M059J (cell line): Measurements from ENCODE around the gene PHKA1. TPM values are rescaled to one million over a fixed set of nuclear protein-coding genes. Genes with fewer than 3 reads are reported as not detected.
"Not testable (repeated sequence)": the region's sequence is repeated elsewhere in the genome, so short reads cannot be mapped to it uniquely, and the experiment has no call there.

Experiments
- DNase-seq: peaks from one replicate; pipeline ENCODE4 v3.0.0-alpha.2; 2012; ENCODE audit warnings: low read depth
- total RNA-seq: library from RNA; depleted of rRNA; stranded (reverse); fragments of >200 nt; shearing (Covaris generic); gene quantifications from 2 replicates; pipeline ENCODE4 v1.2.3, GENCODE V29; 2014; rRNA removed

PHKA1 gene
- total RNA-seq, 1 experiment from 2014 or later = 0.12 TPM

DNA sequence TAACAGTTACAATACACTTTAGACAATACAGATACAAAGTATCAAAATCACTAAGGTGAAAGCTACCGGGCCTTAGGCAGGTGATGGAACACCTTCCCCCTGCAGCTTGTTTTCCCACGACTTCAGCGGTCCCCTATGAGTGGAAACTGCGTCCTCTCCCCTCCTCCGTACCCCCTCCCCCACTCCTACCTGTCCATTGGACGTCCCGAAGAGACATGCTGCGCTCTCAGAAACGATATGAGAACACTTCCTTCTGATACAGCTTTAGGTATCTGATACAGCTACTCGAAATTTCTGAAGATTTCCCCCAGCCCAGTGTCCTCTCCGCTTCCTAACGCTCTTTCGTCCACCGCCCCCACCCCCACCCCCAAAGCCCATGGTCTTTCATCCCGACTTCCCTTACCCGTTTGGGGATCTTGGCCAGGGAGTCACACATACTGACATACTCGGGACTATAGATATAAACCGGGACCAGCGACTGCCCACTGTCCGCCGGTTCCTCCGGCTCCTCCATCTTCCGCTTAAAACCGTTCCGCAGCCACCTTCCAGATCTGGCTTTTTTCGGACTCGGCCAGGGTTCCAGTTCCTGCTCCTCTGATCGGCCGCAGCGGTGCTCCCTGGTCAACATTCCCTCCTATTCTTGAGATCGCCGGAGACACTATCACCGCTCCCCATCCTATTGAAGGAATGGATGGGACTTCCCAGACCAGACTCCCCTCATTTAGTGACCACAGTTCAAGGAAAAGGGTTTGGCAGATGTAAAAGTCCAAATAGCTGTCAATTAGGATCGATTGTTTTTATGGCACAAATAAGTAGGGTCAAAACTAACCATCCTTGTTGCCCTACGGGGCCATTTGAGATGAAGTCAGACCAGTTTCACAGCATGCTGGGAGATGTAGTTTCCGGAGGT is 141.6 kb downstream of the PHKA1 start, which contains the start of gene HDAC8:
Gene HDAC8 (minus strand): TSS at position 596 of the 910 bp plus-strand sequence. CDS start 82 bp downstream, at position 514.
- DNase-seq = peak; percentile 88

DNA sequence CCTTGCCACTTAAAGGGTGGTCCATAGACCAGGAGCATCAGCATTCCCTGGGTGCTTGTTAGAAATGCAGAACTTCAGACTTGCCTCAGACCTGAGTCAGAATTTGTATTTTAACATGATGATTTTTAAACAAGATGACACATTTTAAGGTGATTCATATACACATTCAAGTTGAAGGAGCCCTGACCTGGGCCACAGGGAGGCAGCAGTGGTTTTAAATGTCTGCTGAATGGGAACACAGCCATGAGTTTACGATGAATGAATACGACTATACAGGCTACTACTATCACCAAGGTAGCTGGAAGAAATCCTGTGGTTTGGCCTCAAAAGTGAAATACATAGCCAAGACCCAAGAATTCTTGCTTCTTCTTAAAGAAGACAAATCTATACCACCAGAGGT is 144.3 kb downstream of the PHKA1 start:
- peak; percentile 90 for DNase-seq

DNA sequence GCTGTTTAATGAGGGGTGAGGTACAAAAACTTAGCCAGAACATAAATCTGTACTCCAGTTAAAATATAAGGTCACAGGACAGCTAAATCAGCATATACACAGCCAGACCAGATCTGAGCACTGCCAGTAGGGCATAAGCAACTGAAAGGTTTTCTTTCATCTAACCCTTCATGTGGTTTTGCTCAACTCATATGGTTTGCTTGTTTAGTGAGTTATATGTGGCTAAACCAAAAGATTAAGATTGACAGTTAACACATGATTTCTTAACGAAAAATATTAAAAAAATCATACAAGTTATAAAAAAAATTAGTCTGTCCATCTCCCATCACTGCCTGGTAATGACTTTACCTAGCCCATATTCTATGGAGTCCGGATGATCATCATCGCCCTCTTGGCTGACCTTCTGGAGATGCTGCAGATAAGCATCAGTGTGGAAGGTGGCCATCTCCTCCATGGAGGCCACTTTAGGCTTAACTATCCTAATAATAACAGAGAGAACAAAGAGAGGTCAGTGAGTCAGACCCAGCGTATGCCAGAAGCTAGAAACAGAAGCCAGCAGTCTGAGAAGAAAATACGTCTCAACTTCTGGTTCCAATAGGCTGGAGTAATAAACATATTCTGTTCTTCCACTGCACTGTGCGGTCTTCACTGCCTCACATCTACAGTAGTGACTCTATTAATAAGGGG is 145.6 kb downstream of the PHKA1 start:
- peak; percentile 80 for DNase-seq

DNA sequence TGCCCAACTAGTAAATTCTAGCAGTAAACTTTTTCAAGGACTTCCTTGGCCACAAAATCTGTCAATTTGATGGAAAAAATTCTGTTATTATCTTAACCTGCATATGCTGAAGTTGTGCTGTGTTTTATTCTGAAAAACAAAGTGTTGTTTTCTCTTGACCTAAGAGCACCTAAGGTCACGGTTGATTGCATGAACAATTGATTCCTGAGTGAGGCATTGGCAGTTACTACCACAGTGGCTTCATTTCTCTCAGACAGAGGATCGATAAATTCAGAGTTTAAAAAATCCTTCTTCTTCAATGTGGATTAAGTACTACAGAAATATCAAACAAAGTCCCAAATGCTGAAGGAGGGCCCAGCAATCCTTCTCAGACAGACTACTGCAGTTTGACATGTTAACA is 147.7 kb downstream of the PHKA1 start:
- DNase-seq = no peak

DNA sequence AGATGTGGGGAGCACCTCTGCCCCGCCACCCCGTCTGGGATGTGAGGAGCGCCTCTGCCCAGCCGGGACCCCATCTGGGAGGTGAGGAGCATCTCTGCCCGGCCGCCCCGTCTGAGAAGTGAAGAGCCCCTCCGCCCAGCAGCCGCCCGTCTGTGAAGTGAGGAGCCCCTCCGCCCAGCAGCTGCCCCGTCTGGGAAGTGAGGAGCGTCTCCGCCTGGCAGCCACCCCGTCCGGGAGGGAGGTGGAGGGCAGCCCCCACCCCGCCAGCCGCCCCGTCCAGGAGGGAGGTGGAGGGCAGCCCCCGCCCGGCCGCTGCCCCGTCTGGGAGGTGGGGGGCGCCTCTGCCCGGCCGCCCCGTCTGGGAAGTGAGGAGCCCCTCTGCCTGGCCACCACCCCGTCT is 154.5 kb downstream of the PHKA1 start:
- not testable (repeated sequence) for DNase-seq

DNA sequence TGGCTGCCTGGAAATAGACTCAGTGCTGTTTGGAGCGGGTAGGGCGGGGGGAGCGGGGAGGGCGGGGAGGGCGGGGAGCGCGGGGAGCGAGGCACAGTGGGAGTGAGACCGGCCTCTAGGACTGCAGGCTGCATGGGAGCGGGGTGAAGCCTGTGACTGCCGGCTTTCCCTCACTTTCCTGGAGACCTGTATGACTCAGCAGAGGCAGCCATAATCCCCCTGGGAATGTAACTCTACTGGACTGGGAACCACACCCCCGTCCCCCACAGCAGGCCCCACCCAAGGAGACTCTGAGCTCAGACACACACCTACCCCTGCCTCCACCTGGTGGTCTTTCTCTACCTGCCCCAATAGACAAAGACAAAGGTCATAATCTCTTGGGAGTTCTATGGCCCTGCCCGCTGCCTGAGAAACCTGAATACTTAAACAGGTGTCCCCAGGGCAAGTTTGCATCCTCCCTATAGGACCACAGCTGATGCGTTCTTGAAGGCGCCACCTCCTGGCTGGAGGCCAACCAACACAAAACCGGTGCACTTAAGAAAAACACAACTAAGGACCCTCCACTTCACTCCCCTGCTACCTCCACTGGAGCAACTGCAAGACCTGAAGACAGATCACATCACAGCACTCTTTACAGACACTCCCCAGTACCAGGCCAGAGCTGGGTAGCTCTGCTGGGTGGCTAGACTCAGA is 159.5 kb downstream of the PHKA1 start:
- peak; percentile 29 for DNase-seq

DNA sequence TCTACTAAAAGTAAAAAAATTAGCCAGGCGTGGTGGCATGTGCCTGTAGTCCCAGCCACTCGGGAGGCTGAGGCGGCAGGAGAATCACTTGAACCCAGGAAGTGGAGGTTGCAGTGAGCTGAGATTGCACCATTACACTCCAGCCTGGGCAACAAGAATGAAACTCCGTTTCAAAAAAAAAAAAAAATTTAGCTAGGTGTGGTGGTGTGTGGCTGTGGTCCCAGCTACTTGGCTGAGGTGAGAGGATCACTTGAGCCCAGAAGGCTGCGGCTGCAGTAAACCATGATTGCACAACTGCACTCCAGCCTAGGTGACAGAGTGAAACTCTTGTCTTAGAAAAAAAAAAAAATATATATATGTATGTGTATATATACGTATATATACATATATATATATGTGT is 161.7 kb downstream of the PHKA1 start:
- not testable (repeated sequence) for DNase-seq

DNA sequence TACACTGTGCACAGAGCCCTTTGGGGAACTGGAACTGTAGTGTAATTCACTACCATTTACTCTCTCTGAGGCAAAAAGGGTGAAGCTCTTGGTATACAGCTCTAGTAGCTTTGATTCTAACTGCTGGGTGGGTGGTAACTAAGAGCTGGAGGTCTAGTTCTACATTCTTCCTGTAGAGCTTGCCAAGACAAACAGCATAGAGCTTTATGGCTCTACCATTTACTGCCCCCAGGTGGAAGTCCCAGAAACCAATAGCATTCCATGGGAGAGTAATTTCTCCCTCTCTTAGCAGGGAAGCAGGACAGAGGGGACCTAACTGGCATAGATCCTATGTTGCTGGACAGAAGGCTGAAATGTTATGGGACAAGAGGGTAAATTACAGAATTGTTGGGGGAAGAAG is 168.1 kb downstream of the PHKA1 start:
- DNase-seq = no peak

DNA sequence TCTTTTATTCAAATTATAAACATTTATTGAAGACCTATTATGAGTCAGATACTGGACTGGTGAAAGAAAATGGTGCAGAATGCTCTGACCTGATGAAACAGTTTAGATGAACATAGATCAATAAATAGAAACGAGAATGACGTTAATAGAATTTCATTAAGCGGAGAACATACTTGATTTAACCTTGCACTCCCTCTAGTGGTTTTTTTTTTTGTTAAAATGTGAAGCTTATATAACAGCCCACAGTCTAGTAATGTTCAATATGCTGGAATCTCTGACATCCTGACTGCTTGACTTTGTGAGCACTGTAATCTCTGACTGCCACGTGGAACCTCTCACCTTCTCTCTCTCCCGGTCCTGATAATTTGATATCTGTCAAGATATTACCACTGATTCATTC is 173.8 kb downstream of the PHKA1 start:
- peak; percentile 11 for DNase-seq

DNA sequence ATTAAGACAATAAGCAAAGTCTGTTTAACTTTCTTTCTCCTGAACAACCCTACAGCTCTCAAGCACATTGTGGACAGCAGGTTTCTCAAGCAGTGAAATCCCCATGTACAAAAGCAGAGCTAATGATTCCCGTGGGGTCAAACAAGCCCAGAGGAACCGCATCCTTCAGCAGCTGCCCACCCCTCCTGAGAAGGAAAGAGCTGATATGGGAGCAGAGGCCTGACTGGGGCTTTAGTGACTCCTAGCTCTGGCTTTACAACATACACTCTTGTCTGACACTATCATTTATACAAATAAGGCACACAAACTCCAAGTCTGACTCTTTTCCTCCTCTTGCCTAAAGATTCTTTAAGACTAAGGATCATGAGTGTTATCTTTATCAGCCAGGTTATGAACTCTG is 174.3 kb downstream of the PHKA1 start:
- DNase-seq = no peak

DNA sequence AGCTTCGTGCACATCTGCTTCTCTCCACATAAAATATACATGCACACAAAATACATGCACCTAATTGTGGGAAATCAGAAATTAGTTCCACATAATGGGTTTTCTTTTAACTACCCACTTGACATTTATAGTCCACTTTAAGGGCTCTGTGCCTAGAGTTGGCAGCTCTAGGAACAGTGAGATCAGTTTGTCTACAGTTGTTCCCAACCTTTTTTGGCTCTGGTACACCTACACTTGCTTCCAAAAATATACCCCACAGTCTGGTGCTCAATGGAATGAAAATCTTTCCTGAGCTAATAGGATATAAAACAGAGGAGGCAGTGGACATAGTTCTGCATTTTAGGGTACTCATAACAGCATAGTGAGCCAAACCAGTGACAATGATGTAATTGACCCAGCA is 177.6 kb downstream of the PHKA1 start:
- no peak for DNase-seq

DNA sequence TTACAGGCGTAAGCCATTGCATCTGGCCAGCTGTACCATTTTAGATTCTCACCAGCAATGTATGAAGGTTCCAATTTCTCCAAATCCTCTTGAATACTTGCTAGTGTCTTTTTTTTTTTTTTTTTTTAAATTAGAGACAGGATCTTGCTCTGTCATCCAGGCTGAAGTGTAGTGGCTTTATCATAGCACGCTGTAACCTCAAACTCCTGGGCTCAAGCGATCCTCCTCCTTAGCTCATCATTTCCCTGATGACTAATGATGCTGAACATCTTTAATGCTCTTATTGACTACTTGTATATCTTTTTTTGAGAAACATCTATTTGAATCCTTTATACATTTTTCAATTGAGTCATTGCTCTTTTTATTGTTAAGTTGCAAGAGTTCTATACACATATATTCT is 181.7 kb downstream of the PHKA1 start:
- peak; percentile 13 for DNase-seq

Other genes with a start within 250 kb of the PHKA1 start
- 38.3 and 68.8 TPM in 2 replicates for gene HDAC8, start 141.5 kb downstream of the PHKA1 start, total RNA-seq
- gene DMRTC1B, start 62.6 kb upstream of the PHKA1 start, total RNA-seq = not detected in 2 replicates
- not detected in 2 replicates for gene FAM236B, start 68.4 kb upstream of the PHKA1 start, total RNA-seq
- not detected in 2 replicates for gene FAM236D, start 93.9 kb upstream of the PHKA1 start, total RNA-seq
- gene FAM236C, start 198.3 kb upstream of the PHKA1 start, total RNA-seq = not detected in 2 replicates
- gene FAM236A, start 223.9 kb upstream of the PHKA1 start, total RNA-seq = not detected in 2 replicates
- gene DMRTC1, start 229.5 kb upstream of the PHKA1 start, total RNA-seq = not detected in 2 replicates